Adrenal gland (tissue), 12 donors: Measurements from ENCODE around the gene NAT9. TPM values are rescaled to one million over a fixed set of nuclear protein-coding genes. Genes with fewer than 3 reads are reported as not detected.
A peak's percentile ranks its signal among the peaks of the same experiment; 100 is the strongest.

Experiments used
- DNase-seq, 7 donors: peaks; one replicate each; pipeline ENCODE4 v3.0.0-alpha.2; 2019 to 2020
- H3K27ac ChIP-seq, 5 donors: fragments of 200-600 bp; sonication (generic) in 4 of 5; 1 replicate in 3 of 5; 2 replicates in 2 of 5; pipeline versions ENCODE4 v1.5.1 to v1.8.0; 2016 to 2020; ENCODE audit warnings: mild to moderate bottlenecking in 1 of 5
- H3K27me3 ChIP-seq: fragments of 200-600 bp; 2 replicates; pipeline ENCODE4 v1.8.0; 2021
- H3K36me3 ChIP-seq, 2 donors: fragments of 200-600 bp; replicated peaks in 1 of 2; 1 replicate in 1 of 2; 2 replicates in 1 of 2; pipeline versions ENCODE4 v1.5.1 to v1.8.0; 2018 to 2022
- H3K4me1 ChIP-seq, 2 donors: fragments of 200-600 bp; replicated peaks in 1 of 2; 1 replicate in 1 of 2; 2 replicates in 1 of 2; pipeline versions ENCODE4 v1.5.1 to v1.8.0; 2018 to 2021
- H3K4me3 ChIP-seq, 4 donors: fragments of 200-600 bp; sonication (generic) in 3 of 4; one replicate each; pipeline ENCODE4 v1.5.1; 2016 to 2018
- H3K9me3 ChIP-seq, 3 donors: fragments of 200-600 bp; sonication (generic) in 1 of 3; replicated peaks in 1 of 3; 1 replicate in 2 of 3; 2 replicates in 1 of 3; pipeline versions ENCODE4 v1.5.1 to v1.8.0; 2016 to 2021
- CTCF ChIP-seq, 6 experiments: fragments of 450-650 bp in 4 of 6; fragments of 200-600 bp in 2 of 6; sonication (generic) in 1 of 6; IDR thresholded peaks; 1 replicate in 5 of 6; 2 replicates in 1 of 6; pipeline versions ENCODE4 v1.5.1 to v1.8.0; 2016 to 2021; ENCODE audit warnings: antibody characterized with exemption in 6 of 6, mild to moderate bottlenecking in 2 of 6, moderate library complexity in 1 of 6
- POLR2A ChIP-seq, 2 donors: fragments of 450-650 bp; IDR thresholded peaks; one replicate each; pipeline ENCODE4 v1.6.1; 2017; ENCODE audit warnings: antibody characterized with exemption in 2 of 2, mild to moderate bottlenecking in 2 of 2, moderate library complexity in 1 of 2
- WGBS, 4 donors: extraction: QIAGEN DNeasy Blood & Tissue Kit in 2 of 4; methylation state at CpG; one replicate each; pipeline versions ENCODE4 v1.1.5 to v1.1.7; 2013 to 2017; 5-methylcytosine and 5-hydroxymethylcytosine counted together
- intact Hi-C, 2 donors: fragments of 100-400 bp; cut with DNase I; formaldehyde crosslinking; loops; one replicate each; pipeline versions ENCODE4 v1.14.1 to v1.15.0; 2022 to 2023
- polyA plus RNA-seq, 3 donors: library from polyadenylated mRNA; stranded (reverse); fragments of 200-250 nt in 2 of 3; fragments of 350-450 nt in 1 of 3; fragmentation: Illumina TruSeq in 1 of 3; extraction: RNeasy Lipid Tissue Mini Kit (QIAGEN cat#74804) in 1 of 3; gene quantifications; one replicate each; pipeline ENCODE4 v1.2.3, GENCODE V29; 2013 to 2014
- total RNA-seq, 9 donors: library from RNA; depleted of rRNA in 4 of 9; stranded (reverse); fragments of >200 nt in 4 of 9; fragments of 120-200 nt in 1 of 9; fragmentation: NEBNext Ultra II Directional in 1 of 9; extraction: Animal tissue kit (Norgen Biotek cat#: 25700) in 1 of 9; gene quantifications; one replicate each; pipeline versions ENCODE4 v1.1.0 to v1.2.4, GENCODE V29; 2013 to 2023
- donor health status: healthy with polysubstance abuse.
- donor health status: Bipolar disorder and iron deficiency.
- donor health status: DM: yes; HTN: yes; CAD: no.
- donor health status: DM: no; HTN: no; CAD: no.
- donor health status: DM: no; HTN: no; CAD: no.
- donor health status: DM: yes; HTN: yes; CAD: no.

Gene NAT9
- total and polyA plus RNA-seq, 12 donors, result 23.1 to 149 (median 87.0) TPM

- Histone ChIP-seq H3K4me3 (peak overlapping the region; percentile 1 to 96 (median 36)), H3K27me3 (no peaks in the 10 kb centered on the region), H3K9me3 (no peaks in the 10 kb centered on the region), H3K36me3 (no peaks in the 10 kb centered on the region), H3K4me1 (peaks cover 25 to 50% of the 10 kb centered on the region in 2 donors), H3K27ac (peak overlapping the region in 3 of 5 donors; percentile 80 to 88 (median 83))
- intact Hi-C loops, result no loop called here
- WGBS, 4 donors, result 23 to 32% (median 30%) methylated on average over 6 of the region's 6 CpGs
- no peak for TF ChIP-seq POLR2A (IDR thresholded peaks at IDR 0.05)
- peak in 3 of 7 donors; percentile 18 to 26 (median 23) for DNase-seq
Observed at GRCh38 chr17:74750039-74750326, 26.2 kb downstream of the NAT9 start.

GRCh38 chr17:74749279-74750038 is 26.7 kb downstream of the NAT9 start:
- intact Hi-C loops, result loop anchor here in 1 of 2 donors (5.0 kb wide), 1 partner anchor 113 kb away; no protein-coding TSS in a partner anchor
- peak in 6 of 7 donors; percentile 41 to 59 (median 54) for DNase-seq
- H3K4me3 ChIP-seq, result peak overlapping the region; percentile 59 to 96 (median 81)
- WGBS, 4 donors, result 2 to 8% (median 7%) methylated on average over 20 to 46 of the region's 46 CpGs
- H3K27ac ChIP-seq, result peak overlapping the region; percentile 11 to 88 (median 80)
- no peaks in the 10 kb centered on the region for H3K9me3 ChIP-seq
- no peaks in the 10 kb centered on the region for H3K36me3 ChIP-seq
- no peaks in the 10 kb centered on the region for H3K27me3 ChIP-seq
- H3K4me1 ChIP-seq, result peaks cover 28 to 55% of the 10 kb centered on the region in 2 donors
- TF ChIP-seq CTCF (IDR thresholded peaks at IDR 0.05), result peak in 1 of 6 experiments; percentile 2
- no peak for TF ChIP-seq POLR2A (IDR thresholded peaks at IDR 0.05)

- H3K4me1 ChIP-seq, result peaks cover 28 to 58% of the 10 kb centered on the region in 2 donors
- intact Hi-C loops, result loop anchor here in 1 of 2 donors (5.0 kb wide), 1 partner anchor 114 kb away; no protein-coding TSS in a partner anchor
- no peaks in the 10 kb centered on the region for H3K9me3 ChIP-seq
- peak within 1 kb of the TSS; percentile 59 to 96 (median 81) for H3K4me3 ChIP-seq
- H3K27ac ChIP-seq, result peak within 1 kb of the TSS; percentile 33 to 88 (median 80)
- peak; percentile 92 to 96 (median 95) for DNase-seq
- H3K36me3 ChIP-seq, result no peaks in the 10 kb centered on the region
- H3K27me3 ChIP-seq, result no peaks in the 10 kb centered on the region
- TF ChIP-seq CTCF (IDR thresholded peaks at IDR 0.05), result peak in 4 of 6 experiments; percentile 4 to 32 (median 21)
- TF ChIP-seq POLR2A (IDR thresholded peaks at IDR 0.05), result peak; percentile 96 to 98
- WGBS, 4 donors, result 0 to 1% (median 0%) methylated on average over 13 to 90 of the region's 90 CpGs; no CpG with 5 or more reads in 1 of the 4 donors
Observed at GRCh38 chr17:74748529-74749278, 27.4 kb downstream of the NAT9 start, which contains the start of gene NHERF1. Gene NHERF1, plus strand, starts transcription at chr17:74748628. Its CDS starts 219 bp downstream, at chr17:74748847.

GRCh38 chr17:74748279-74748528 is 27.9 kb downstream of the NAT9 start:
- H3K27ac ChIP-seq, result peak overlapping the region in 3 of 5 donors; percentile 48 to 83 (median 73)
- H3K4me1 ChIP-seq, result peaks cover 28 to 57% of the 10 kb centered on the region in 2 donors
- no peaks in the 10 kb centered on the region for H3K9me3 ChIP-seq
- H3K4me3 ChIP-seq, result peak overlapping the region in 1 of 4 donors; percentile 68
- WGBS, 4 donors, result 0 to 4% (median 0%) methylated on average over 3 to 34 of the region's 34 CpGs
- no peak for DNase-seq
- TF ChIP-seq POLR2A (IDR thresholded peaks at IDR 0.05), result no peak
- TF ChIP-seq CTCF (IDR thresholded peaks at IDR 0.05), result peak in 4 of 6 experiments; percentile 11 to 30 (median 28)
- no peaks in the 10 kb centered on the region for H3K27me3 ChIP-seq
- intact Hi-C loops, result loop anchor here in 1 of 2 donors (5.0 kb wide), 1 partner anchor 114 kb away; no protein-coding TSS in a partner anchor
- no peaks in the 10 kb centered on the region for H3K36me3 ChIP-seq
